Natural killer cell (primary cell): ENCODE results near the gene MINAR1. TPM values are rescaled to one million over a fixed set of nuclear protein-coding genes. Genes with fewer than 3 reads are reported as not detected.

Experiments used
- ATAC-seq, 3 donors: fragments of 150-1000 bp in 2 of 3; fragments of 200-7000 bp in 1 of 3; cut with Tn5 transposase; 1 replicate in 1 of 3; 2 replicates in 2 of 3; pipeline ENCODE4 v1.10.0; 2021; ENCODE audit warnings: mild to moderate bottlenecking in 2 of 3, moderate library complexity in 2 of 3
- DNase-seq, 2 donors: peaks; one replicate each; pipeline versions ENCODE4 v3.0.0 to v3.0.0-alpha.2; 2013 to 2021; ENCODE audit warnings: mixed read lengths in 1 of 2
- H3K27ac ChIP-seq: one replicate; pipeline ENCODE4 v1.5.1; 2013; ENCODE audit warnings: mild to moderate bottlenecking, low read length
- H3K27me3 ChIP-seq: one replicate; pipeline ENCODE4 v1.6.1; 2013; ENCODE audit warnings: low read length; ENCODE audit not compliant: control insufficient read depth, insufficient read depth
- H3K36me3 ChIP-seq: one replicate; pipeline ENCODE4 v1.6.1; 2013; ENCODE audit warnings: low read length; ENCODE audit not compliant: control insufficient read depth, insufficient read depth
- H3K4me1 ChIP-seq: one replicate; pipeline ENCODE4 v1.6.1; 2013; ENCODE audit warnings: low read length; ENCODE audit not compliant: control insufficient read depth, insufficient read depth
- H3K4me3 ChIP-seq: one replicate; pipeline ENCODE4 v1.5.1; 2013; ENCODE audit warnings: low read length
- H3K9me3 ChIP-seq: one replicate; pipeline ENCODE4 v1.6.1; 2013; ENCODE audit warnings: low read length; ENCODE audit not compliant: control insufficient read depth, insufficient read depth
- H3K27ac Mint-ChIP-seq, 2 donors: one replicate each; pipeline ENCODE4 v1.8.0; 2022; ENCODE audit warnings: mild to moderate bottlenecking in 2 of 2, mixed read lengths in 2 of 2, moderate library complexity in 1 of 2
- H3K27me3 Mint-ChIP-seq, 2 donors: one replicate each; pipeline ENCODE4 v1.8.0; 2022; ENCODE audit warnings: low read depth in 2 of 2, mixed read lengths in 2 of 2
- H3K36me3 Mint-ChIP-seq: one replicate; pipeline ENCODE4 v1.8.0; 2022; ENCODE audit warnings: mixed read lengths
- H3K4me1 Mint-ChIP-seq, 2 donors: one replicate each; pipeline ENCODE4 v1.8.0; 2022; ENCODE audit warnings: mixed read lengths in 2 of 2
- H3K4me3 Mint-ChIP-seq: one replicate; pipeline ENCODE4 v1.8.0; 2022; ENCODE audit warnings: mild to moderate bottlenecking, moderate library complexity, mixed read lengths
- H3K9me3 Mint-ChIP-seq, 2 donors: one replicate each; pipeline ENCODE4 v1.8.0; 2022; ENCODE audit warnings: mixed read lengths in 2 of 2
- WGBS: methylation state at CpG from one replicate; pipeline ENCODE4 v1.1.7; 2013; ENCODE audit warnings: missing lambda C conversion rate; ENCODE audit not compliant: insufficient coverage; 5-methylcytosine and 5-hydroxymethylcytosine counted together
- intact Hi-C: fragments of 100-400 bp; cut with micrococcal nuclease; formaldehyde crosslinking; loops from one replicate; pipeline ENCODE4 v1.14.2; 2022
- total RNA-seq, 4 donors: library from RNA; stranded (reverse); fragments of 120-200 nt in 1 of 4; gene quantifications; one replicate each; pipeline versions ENCODE4 v1.2.3 to v1.2.4, GENCODE V29; 2013 to 2022
- TF ChIP-seq, protein P1 (sequence below): fragments of 200-600 bp; IDR thresholded peaks from one replicate; pipeline ENCODE4 v1.8.0; 2022; ENCODE audit warnings: antibody characterized with exemption

MINAR1 gene
- total RNA-seq, 3 donors from 2014 or later (not counting 1 experiment from before 2014, with no cell fraction given), result 0.54 to 0.98 (median 0.59) TPM

- DNase-seq, result no peak
- intact Hi-C loops, result no loop called here
Measured at GRCh38 chr15:79453446-79453845, 21.3 kb downstream of the MINAR1 start.

DNA sequence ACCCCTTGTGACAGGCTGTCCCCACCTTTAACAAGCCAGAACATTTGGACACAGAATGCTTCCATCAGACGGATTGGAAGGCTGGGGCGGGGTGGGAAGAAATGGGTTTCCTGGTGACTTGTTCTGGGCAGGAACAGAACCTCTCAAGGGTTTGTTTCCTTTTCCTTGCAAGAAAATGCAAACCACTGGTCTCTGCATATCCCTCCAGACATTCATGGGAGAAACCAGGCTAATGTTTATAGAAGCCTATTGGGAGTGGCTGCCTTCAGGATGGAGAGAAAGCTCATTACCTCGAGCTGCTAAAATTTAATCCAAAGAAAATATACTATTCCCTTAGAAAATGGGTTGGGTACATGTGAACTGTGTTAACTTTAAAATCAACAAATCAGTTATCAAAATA lies 21.9 kb downstream of the MINAR1 start:
- no peaks in the 10 kb centered on the region for H3K9me3 Mint-ChIP-seq
- ATAC-seq, result no peak
- H3K27me3 Mint-ChIP-seq, result peaks cover 0 to 11% of the 10 kb centered on the region in 2 donors
- no peak overlapping the region for H3K4me3 Mint-ChIP-seq
- TF ChIP-seq, protein P1, sequence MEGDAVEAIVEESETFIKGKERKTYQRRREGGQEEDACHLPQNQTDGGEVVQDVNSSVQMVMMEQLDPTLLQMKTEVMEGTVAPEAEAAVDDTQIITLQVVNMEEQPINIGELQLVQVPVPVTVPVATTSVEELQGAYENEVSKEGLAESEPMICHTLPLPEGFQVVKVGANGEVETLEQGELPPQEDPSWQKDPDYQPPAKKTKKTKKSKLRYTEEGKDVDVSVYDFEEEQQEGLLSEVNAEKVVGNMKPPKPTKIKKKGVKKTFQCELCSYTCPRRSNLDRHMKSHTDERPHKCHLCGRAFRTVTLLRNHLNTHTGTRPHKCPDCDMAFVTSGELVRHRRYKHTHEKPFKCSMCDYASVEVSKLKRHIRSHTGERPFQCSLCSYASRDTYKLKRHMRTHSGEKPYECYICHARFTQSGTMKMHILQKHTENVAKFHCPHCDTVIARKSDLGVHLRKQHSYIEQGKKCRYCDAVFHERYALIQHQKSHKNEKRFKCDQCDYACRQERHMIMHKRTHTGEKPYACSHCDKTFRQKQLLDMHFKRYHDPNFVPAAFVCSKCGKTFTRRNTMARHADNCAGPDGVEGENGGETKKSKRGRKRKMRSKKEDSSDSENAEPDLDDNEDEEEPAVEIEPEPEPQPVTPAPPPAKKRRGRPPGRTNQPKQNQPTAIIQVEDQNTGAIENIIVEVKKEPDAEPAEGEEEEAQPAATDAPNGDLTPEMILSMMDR, result no peak
- no peaks in the 10 kb centered on the region for H3K27me3 ChIP-seq
- DNase-seq, result no peak
- no peaks in the 10 kb centered on the region for H3K9me3 ChIP-seq
- no peak overlapping the region for H3K4me3 ChIP-seq
- 91% methylated on average over 2 of the region's 3 CpGs for WGBS
- no peaks in the 10 kb centered on the region for H3K36me3 ChIP-seq
- H3K27ac Mint-ChIP-seq, result no peak overlapping the region
- no peaks in the 10 kb centered on the region for H3K4me1 Mint-ChIP-seq
- no peak overlapping the region for H3K27ac ChIP-seq
- intact Hi-C loops, result no loop called here
- H3K36me3 Mint-ChIP-seq, result no peaks in the 10 kb centered on the region
- H3K4me1 ChIP-seq, result no peaks in the 10 kb centered on the region

More at GRCh38 chr15:79453446-79453845, 21.3 kb downstream of the MINAR1 start:
- H3K36me3 Mint-ChIP-seq, result no peaks in the 10 kb centered on the region
- no peak for ATAC-seq
- no peak overlapping the region for H3K4me3 Mint-ChIP-seq
- no peaks in the 10 kb centered on the region for H3K9me3 ChIP-seq
- TF ChIP-seq, protein P1, result no peak
- no peak overlapping the region for H3K27ac ChIP-seq
- no peaks in the 10 kb centered on the region for H3K4me1 Mint-ChIP-seq
- H3K4me3 ChIP-seq, result no peak overlapping the region
- H3K36me3 ChIP-seq, result no peaks in the 10 kb centered on the region
- no peaks in the 10 kb centered on the region for H3K4me1 ChIP-seq
- H3K27ac Mint-ChIP-seq, result no peak overlapping the region
- H3K27me3 ChIP-seq, result no peaks in the 10 kb centered on the region
- peaks cover 0 to 11% of the 10 kb centered on the region in 2 donors for H3K27me3 Mint-ChIP-seq
- WGBS, result 70% methylated on average over 3 of the region's 3 CpGs
- H3K9me3 Mint-ChIP-seq, result no peaks in the 10 kb centered on the region

GRCh38 chr15:79455361-79455760 lies 23.2 kb downstream of the MINAR1 start:
- Mint-ChIP-seq H3K27me3 (peaks cover 0 to 5% of the 10 kb centered on the region in 2 donors), H3K4me3 (no peak overlapping the region), H3K36me3 (no peaks in the 10 kb centered on the region), H3K4me1 (no peaks in the 10 kb centered on the region), H3K9me3 (no peaks in the 10 kb centered on the region), H3K27ac (no peak overlapping the region)
- TF ChIP-seq, protein P1, result no peak
- H3K27ac ChIP-seq, result no peak overlapping the region
- H3K27me3 ChIP-seq, result no peaks in the 10 kb centered on the region
- no CpG with 5 or more reads among the region's 4 CpGs for WGBS
- ATAC-seq, result no peak
- no peak for DNase-seq
- H3K36me3 ChIP-seq, result no peaks in the 10 kb centered on the region
- intact Hi-C loops, result no loop called here
- H3K9me3 ChIP-seq, result no peaks in the 10 kb centered on the region
- no peaks in the 10 kb centered on the region for H3K4me1 ChIP-seq
- no peak overlapping the region for H3K4me3 ChIP-seq

- no peaks in the 10 kb centered on the region for H3K27me3 ChIP-seq
- no peaks in the 10 kb centered on the region for H3K36me3 ChIP-seq
- H3K4me1 Mint-ChIP-seq, result no peaks in the 10 kb centered on the region
- TF ChIP-seq, protein P1, result no peak
- 85% methylated on average over 6 of the region's 6 CpGs for WGBS
- H3K4me1 ChIP-seq, result no peaks in the 10 kb centered on the region
- DNase-seq (no peak), ATAC-seq (no peak)
- H3K9me3 Mint-ChIP-seq, result no peaks in the 10 kb centered on the region
- no peak overlapping the region for H3K27ac ChIP-seq
- H3K4me3 ChIP-seq, result no peak overlapping the region
- peaks cover 0 to 5% of the 10 kb centered on the region in 2 donors for H3K27me3 Mint-ChIP-seq
- no peaks in the 10 kb centered on the region for H3K36me3 Mint-ChIP-seq
- no peak overlapping the region for H3K4me3 Mint-ChIP-seq
- no peak overlapping the region for H3K27ac Mint-ChIP-seq
- H3K9me3 ChIP-seq, result no peaks in the 10 kb centered on the region
- intact Hi-C loops, result no loop called here
Measured at GRCh38 chr15:79455943-79456342, 23.8 kb downstream of the MINAR1 start.
